HG03108 (cell line): Measurements from ENCODE around the gene ERCC6L.
A peak's percentile ranks its signal among the peaks of the same experiment; 100 is the strongest.
"Not testable (repeated sequence)": the region's sequence is repeated elsewhere in the genome, so short reads cannot be mapped to it uniquely, and the experiment has no call there.

Experiments used
- ATAC-seq: cut with Tn5 transposase; IDR thresholded peaks from one replicate; pipeline ENCODE4 v1.9.1; 2021; ENCODE audit warnings: moderate library complexity; ENCODE audit not compliant: unreplicated experiment

The ERCC6L gene

DNA sequence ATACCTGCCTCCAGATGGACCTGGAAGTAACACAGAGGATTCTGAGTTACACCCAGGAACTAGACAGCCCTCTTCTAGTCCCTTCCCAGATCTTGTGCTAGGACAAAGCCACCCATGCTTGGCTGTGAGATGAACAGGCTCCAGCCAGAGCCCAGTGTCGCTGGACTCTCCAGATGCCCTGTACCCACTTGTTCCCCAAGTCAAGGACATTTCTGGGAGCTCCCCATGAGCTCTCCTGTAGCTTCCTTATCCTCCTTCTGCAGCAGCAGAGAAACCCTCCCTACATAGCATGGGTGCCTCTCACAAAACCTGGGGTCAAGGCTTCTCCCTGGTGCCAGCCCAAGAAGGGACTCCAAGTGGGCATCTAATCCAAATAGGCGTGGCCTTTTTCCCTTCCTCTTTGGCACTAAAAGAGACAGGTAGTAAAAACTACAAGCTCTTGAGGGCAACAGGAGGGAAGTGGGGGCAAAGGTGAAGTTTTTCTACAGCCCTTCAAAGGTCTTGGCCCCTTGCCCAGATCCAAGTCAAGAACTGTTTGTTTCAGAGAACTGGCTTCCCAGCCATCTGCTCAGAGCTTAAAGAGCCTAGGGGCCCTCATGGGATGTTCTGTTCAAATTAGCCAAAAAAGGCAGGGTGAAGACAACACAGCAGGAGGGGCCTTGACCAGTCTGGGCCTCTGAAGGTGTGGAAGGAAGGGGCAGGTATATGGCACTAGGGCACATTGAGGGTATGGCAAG is 8.5 kb upstream of the ERCC6L start:
- no peak for ATAC-seq

- no peak for ATAC-seq
Measured at GRCh38 chrX:72245461-72246089, 6.7 kb upstream of the ERCC6L start.

GRCh38 chrX:72243472-72243871 is 4.6 kb upstream of the ERCC6L start:
- ATAC-seq: no peak

- no peak for ATAC-seq
Measured at GRCh38 chrX:72240976-72241375, 2.1 kb upstream of the ERCC6L start.

DNA sequence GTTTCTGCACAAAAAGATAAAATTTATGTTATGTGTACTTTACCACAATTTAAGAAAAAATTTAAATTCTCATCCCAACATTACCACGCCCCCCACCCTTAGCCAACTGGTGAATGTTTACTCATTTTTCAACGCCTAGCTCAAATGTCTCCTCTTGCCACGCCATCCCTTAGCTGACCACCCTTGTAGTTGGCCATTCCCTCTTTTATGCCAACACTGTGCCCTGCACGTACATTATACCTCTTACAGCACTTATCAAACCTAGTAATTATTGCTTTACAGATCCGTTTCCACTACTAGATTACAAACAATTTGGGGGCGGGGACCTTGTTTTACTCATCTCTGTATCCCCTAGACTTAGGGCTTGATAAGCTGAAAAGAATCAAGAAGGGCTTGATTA is 644 bp downstream of the ERCC6L start:
- ATAC-seq: no peak

DNA sequence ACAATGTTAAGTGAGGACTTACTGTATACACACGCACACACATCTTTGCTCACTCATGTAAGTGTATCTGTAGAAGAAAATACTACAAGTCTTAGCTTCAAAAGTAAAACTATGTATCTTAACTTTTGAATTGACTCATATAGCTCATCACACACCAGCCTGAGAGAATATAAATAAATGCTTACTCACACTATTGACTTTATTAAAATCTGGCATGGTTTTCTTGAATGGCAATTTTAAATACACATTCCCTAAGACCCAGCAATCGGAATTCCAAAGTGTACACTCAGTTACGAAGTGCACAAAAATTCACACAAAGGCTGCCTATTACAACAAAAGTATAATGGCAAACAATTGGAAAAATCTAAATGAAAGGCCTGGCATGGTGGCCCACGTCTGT is 2.0 kb downstream of the ERCC6L start:
- no peak for ATAC-seq

DNA sequence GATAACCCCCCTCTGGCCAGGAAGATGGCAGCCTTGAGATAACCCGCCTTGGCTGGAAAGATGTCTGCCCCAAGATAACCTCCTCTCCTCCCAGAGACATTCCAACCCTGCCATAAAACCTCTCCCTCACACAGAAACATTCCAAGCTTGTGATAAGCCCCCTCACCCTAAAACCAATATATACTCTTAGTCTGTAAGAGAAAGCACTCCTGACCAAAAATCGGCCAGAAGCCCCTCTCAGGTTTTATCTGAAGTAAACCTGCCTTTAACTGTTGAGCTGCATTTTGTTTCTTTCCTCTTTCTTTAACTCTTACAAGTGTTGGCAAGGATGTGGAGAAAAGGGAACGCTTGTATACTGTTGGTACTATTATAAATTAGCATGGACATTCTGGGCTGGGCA is 8.5 kb downstream of the ERCC6L start:
- ATAC-seq: no peak

DNA sequence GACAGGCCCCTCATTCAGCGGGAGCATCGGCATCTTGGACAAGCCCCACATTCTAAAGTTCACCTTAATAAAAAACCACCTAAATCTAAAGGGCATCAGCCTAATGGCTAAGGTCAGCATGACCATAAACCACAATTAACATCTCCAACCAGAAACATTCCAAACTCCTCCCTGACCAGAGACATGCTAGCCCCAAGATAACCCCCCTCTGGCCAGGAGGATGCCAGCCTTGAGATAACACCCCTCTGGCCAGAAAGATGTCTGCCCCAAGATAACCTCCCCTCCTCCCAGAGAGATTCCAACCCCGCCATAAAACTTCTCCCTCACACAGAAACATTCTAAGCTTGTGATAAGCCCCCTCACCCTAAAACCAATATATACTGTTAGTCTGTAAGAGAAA is 18.5 kb downstream of the ERCC6L start:
- not testable (repeated sequence) for ATAC-seq

DNA sequence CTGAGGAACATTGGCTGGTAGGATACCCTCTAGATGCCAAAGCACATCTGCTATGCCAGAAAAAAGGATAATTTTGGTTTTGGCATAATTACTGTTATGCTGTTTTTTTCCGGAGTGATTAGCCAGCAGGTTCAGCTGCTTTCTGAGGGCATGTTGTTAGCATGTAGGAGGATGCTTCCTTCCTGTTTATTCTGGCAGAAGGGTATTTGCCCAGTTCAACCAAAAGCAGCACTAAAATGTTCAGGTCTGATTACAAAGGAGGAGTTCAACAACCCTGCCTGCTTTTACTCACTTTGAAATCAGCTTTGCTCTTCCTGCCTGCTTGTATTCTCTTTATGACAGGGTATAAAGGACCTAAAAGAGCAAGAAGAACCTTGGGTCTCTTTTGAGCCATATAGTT is 21.9 kb downstream of the ERCC6L start:
- ATAC-seq: no peak

- no peak for ATAC-seq
Measured at GRCh38 chrX:72208126-72208800, 30.6 kb downstream of the ERCC6L start.

- no peak for ATAC-seq
Measured at GRCh38 chrX:72207366-72207765, 31.5 kb downstream of the ERCC6L start.

DNA sequence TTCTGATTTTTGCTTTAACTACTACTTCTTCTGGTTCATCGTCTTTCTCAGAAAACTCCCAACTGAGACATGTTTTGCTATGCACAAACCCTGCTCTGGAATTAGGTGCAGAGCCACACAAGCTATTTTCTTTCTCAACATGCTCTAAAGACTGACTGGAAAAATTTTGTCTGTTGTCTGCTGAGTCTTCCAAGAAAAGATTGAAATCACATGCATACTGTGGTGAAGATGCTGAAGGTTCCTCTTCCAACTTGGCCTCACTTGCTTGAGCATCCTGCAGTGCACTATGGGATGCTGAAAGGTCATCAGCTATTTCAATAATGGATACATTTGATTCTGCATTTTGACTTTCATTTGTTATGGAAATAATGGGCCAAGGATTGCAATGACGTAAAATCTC is 33.1 kb downstream of the ERCC6L start:
- ATAC-seq: no peak

- no peak for ATAC-seq
Measured at GRCh38 chrX:72203421-72203820, 35.4 kb downstream of the ERCC6L start.

- ATAC-seq: no peak
Measured at GRCh38 chrX:72202792-72203401, 35.9 kb downstream of the ERCC6L start.

DNA sequence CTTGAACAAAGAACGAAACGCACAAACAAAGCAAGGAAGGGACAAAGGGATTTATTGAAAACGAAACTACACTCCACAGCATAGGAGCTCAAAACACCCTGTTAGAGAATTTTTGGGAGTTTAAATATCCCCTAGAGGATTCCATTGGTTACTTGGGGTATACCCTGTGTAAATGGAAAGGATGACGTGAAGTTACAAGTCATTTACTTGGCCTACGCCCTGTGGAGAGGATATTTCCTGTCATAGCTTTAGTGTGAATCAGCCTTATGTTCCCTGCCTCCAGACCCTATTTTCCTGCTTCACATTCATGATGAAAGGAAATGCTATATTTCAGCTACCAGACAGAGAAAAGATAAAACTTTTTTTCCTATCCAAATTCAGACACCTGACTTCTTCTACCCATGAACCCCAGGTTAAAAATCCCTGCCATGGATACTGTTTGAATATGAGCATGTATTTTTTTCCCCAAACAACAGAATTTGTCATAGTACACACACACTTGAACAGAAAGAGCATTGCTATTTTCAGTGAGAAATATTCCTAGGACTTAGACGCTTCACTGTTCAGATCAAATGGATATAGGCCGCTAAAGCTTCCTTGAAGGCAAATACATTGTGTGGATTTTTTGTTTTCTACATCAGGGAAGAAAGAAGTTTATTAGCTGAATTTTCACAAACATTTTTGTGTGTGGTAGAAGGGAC is 36.8 kb downstream of the ERCC6L start:
- ATAC-seq: no peak

DNA sequence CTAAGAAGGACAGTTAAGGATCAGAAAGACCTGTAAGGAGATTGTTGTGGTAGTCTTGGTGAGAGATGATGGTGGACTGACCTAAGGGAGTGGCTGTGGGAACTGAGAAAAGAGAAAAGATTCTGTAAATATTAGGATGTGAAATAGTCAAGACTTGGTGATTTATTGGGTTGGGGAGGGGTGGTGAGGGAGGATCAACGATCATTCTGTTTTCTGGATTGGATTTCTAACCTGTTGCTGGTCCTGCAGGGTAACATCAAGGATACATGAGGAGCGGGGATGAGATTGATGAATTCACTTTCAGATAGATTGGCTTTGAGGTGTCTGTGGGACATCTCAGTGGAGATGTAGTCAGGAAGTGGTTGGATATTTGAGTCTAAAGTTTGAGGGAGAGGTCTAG is 55.9 kb downstream of the ERCC6L start:
- no peak for ATAC-seq

GRCh38 chrX:72181178-72182125 is 57.4 kb downstream of the ERCC6L start, which contains the start of gene PIN4:
PIN4 (plus strand) TSS chrX:72181757; CDS start chrX:72181786, 29 bp downstream.
- ATAC-seq: peak; percentile 91

DNA sequence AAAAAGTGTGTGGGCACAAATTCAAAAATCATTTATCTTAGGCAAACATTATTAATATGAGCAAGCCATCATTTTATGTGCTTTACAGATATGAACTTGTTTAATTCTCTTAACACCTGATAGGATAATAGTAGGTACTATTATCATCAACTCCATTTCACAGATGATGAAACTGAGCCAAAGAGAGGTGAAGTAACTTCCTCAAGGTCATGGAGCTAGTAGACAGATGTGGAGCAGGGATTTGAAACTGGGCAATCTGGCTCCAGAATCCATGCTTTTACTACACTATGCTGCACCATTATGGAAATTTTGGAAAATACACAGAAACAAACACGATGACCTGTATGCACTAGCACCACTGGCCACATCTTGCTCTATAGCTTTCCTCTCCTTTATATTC is 58.3 kb downstream of the ERCC6L start:
- no peak for ATAC-seq

- ATAC-seq: no peak
Measured at GRCh38 chrX:72176981-72177380, 61.8 kb downstream of the ERCC6L start.

DNA sequence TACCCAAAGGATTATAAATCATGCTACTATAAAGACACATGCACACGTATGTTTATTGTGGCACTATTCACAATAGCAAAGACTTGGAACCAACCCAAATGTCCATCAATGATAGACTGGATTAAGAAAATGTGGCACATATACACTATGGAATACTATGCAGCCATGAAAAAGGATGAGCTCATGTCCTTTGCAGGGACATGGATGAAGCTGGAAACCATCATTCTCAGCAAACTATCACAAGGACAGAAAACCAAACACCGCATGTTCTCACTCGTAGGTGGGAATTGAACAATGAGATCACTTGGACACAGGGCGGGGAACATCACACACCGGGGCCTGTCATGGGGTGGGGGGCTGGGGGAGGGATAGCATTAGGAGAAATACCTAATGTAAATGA is 62.5 kb downstream of the ERCC6L start:
- ATAC-seq: not testable (repeated sequence)
